Ascending aorta (tissue), 2 donors: ENCODE results near the gene GRM7. TPM values are rescaled to one million over a fixed set of nuclear protein-coding genes. Genes with fewer than 3 reads are reported as not detected.
A peak's percentile ranks its signal among the peaks of the same experiment; 100 is the strongest.

Source experiments
- DNase-seq, 2 donors: peaks; one replicate each; pipeline ENCODE4 v3.0.0-alpha.2; 2019; ENCODE audit warnings: low spot score in 2 of 2
- H3K27ac ChIP-seq, 2 donors: fragments of 200-600 bp; sonication (generic); one replicate each; pipeline ENCODE4 v1.5.1; 2016 to 2017; ENCODE audit warnings: mild to moderate bottlenecking in 1 of 2
- H3K27me3 ChIP-seq: fragments of 200-600 bp; sonication (generic); one replicate; pipeline ENCODE4 v1.5.1; 2017
- H3K36me3 ChIP-seq, 2 donors: fragments of 200-600 bp; sonication (generic); one replicate each; pipeline ENCODE4 v1.5.1; 2016
- H3K4me1 ChIP-seq, 2 donors: fragments of 200-600 bp; sonication (generic); one replicate each; pipeline ENCODE4 v1.5.1; 2016 to 2017; ENCODE audit warnings: mild to moderate bottlenecking in 1 of 2
- H3K4me3 ChIP-seq, 2 donors: fragments of 200-600 bp; sonication (generic); one replicate each; pipeline ENCODE4 v1.5.1; 2016 to 2017; ENCODE audit warnings: mild to moderate bottlenecking in 1 of 2
- H3K9me3 ChIP-seq, 2 donors: fragments of 200-600 bp; sonication (generic); one replicate each; pipeline ENCODE4 v1.5.1; 2016
- intact Hi-C: fragments of 100-400 bp; cut with DNase I; formaldehyde crosslinking; loops from one replicate; pipeline ENCODE4 v1.15.1; 2023
- total RNA-seq: library from RNA; depleted of rRNA; stranded (reverse); fragments of >200 nt; gene quantifications from one replicate; pipeline ENCODE4 v1.1.0, GENCODE V29; 2016
- TF ChIP-seq, protein P1 (sequence below), 3 experiments: fragments of 200-600 bp in 2 of 3; fragments of 450-650 bp in 1 of 3; sonication (generic) in 2 of 3; IDR thresholded peaks; one replicate each; pipeline ENCODE4 v1.5.1; 2016 to 2019; ENCODE audit warnings: antibody characterized with exemption in 3 of 3, mild to moderate bottlenecking in 1 of 3, moderate library complexity in 1 of 3

Gene GRM7
- total RNA-seq, 1 donor from 2014 or later = 4.8 TPM

DNA sequence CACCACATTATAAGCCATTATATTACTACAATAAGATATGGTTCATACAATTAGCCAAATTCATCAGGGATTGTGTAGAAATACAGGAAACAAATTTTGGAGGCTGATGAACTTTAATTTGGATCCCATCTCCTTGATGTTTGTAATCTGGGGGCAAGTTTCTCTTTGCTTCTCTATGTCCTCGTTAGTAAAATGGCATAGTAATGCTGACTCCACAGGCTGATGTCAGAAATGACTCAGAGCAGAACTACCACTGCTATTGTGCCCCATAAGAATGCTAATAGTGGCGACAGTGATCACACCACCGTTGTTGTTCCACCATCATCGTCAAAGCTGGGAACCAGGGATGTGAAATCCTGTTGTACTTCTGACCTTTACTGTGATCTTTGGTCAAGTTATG lies 918.4 kb downstream of the GRM7 start:
- no peak for DNase-seq
- intact Hi-C loops = no loop called here
- Histone ChIP-seq H3K9me3 (no peaks in the 10 kb centered on the region), H3K4me3 (no peak overlapping the region), H3K4me1 (no peaks in the 10 kb centered on the region), H3K27me3 (no peaks in the 10 kb centered on the region), H3K27ac (no peak overlapping the region), H3K36me3 (no peaks in the 10 kb centered on the region)
- TF ChIP-seq, protein P1, sequence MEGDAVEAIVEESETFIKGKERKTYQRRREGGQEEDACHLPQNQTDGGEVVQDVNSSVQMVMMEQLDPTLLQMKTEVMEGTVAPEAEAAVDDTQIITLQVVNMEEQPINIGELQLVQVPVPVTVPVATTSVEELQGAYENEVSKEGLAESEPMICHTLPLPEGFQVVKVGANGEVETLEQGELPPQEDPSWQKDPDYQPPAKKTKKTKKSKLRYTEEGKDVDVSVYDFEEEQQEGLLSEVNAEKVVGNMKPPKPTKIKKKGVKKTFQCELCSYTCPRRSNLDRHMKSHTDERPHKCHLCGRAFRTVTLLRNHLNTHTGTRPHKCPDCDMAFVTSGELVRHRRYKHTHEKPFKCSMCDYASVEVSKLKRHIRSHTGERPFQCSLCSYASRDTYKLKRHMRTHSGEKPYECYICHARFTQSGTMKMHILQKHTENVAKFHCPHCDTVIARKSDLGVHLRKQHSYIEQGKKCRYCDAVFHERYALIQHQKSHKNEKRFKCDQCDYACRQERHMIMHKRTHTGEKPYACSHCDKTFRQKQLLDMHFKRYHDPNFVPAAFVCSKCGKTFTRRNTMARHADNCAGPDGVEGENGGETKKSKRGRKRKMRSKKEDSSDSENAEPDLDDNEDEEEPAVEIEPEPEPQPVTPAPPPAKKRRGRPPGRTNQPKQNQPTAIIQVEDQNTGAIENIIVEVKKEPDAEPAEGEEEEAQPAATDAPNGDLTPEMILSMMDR (IDR thresholded peaks at IDR 0.05) = no peak

DNA sequence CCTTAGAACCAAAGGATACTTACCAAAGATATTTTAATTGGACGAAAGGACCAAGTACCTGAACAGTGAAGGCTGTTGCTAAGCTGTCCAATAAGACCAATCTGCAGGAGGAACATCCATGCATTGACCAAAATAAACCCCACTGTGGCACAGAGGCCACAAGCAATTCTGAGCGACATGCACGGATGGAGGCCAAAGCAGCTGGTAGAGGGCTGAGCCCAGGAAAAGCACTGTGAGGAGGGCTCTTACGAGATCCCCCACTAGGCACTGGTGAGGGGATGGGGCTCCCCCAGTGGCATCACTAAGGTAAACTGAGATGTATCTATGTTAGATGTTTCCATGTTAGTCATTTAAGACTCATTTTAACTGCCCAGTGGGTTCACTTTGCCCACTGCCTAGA lies 920.5 kb downstream of the GRM7 start:
- no peak for DNase-seq
- Histone ChIP-seq H3K4me3 (no peak overlapping the region), H3K36me3 (no peaks in the 10 kb centered on the region), H3K27me3 (no peaks in the 10 kb centered on the region), H3K9me3 (no peaks in the 10 kb centered on the region), H3K27ac (no peak overlapping the region), H3K4me1 (no peaks in the 10 kb centered on the region)
- intact Hi-C loops = no loop called here
- TF ChIP-seq, protein P1 (IDR thresholded peaks at IDR 0.05) = no peak

DNA sequence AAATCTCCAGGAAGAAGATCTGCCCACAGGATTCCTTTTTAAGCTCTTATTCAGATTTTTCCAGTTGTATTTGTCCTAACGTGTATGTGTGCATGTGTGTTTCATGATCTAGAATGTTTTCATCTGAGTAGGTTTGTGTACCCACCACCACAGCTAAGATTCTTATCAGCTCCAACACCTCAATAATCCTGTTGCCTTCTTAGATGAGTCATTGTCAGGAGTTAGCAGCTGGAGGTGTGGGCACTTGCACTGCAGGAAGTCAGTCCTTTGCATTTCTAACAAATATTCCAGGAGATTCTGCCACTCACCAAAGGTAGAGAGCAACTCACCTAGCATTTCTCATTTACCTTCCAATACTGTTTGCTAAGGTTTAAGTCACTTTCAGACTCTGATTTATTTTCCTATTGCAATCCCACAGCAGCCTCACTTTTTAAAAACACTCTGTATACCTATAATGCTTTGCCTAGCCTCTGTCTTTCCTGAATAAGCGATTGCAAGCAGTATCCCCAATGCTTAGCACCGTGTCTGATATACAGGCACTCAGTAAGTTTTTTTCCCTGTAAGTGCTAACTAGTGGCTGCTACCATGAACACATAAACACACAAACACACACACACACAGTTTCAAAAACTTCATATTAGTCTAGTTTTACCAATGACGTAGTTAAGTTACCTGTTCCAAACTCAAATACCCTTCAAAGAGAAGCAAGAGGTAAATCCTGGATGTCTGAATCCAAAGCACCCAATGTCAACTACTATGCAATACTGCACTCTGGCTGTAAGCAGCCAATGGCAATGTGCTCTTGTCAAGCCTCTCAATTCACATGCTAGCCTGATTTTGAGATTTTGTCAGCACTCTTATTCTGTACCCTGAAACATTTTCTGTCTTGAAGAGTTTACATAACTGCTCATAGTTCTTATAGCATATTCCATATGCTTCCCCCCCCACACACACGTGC lies 927.2 kb downstream of the GRM7 start:
- Histone ChIP-seq H3K4me3 (no peak overlapping the region), H3K27me3 (no peaks in the 10 kb centered on the region), H3K9me3 (no peaks in the 10 kb centered on the region), H3K4me1 (no peaks in the 10 kb centered on the region), H3K27ac (no peak overlapping the region), H3K36me3 (no peaks in the 10 kb centered on the region)
- DNase-seq = no peak
- intact Hi-C loops = no loop called here
- TF ChIP-seq, protein P1 (IDR thresholded peaks at IDR 0.05) = peak in 1 of 3 experiments; percentile 21

DNA sequence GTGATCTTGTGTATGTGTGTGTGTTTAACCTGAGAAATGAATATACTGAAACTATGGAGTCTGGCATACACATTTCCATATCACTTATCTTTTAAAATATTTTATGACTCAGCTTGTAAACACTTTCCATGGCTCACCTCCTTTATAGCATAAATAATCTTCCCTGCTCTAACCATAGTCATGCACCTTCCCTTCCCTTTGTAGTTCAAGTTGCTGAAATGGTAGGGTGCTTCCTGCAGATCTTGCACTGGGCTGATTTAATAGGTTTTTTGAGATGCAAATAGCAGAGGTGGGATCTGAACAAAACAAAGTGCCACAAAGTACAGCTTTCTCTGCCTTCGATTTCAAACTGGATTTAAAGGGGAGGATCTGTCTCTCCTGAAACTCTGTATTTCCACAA lies 928.0 kb downstream of the GRM7 start:
- H3K4me1 ChIP-seq = no peaks in the 10 kb centered on the region
- TF ChIP-seq, protein P1 (IDR thresholded peaks at IDR 0.05) = no peak
- intact Hi-C loops = no loop called here
- no peaks in the 10 kb centered on the region for H3K9me3 ChIP-seq
- no peak for DNase-seq
- no peak overlapping the region for H3K4me3 ChIP-seq
- H3K27ac ChIP-seq = no peak overlapping the region
- H3K27me3 ChIP-seq = no peaks in the 10 kb centered on the region
- H3K36me3 ChIP-seq = no peaks in the 10 kb centered on the region

DNA sequence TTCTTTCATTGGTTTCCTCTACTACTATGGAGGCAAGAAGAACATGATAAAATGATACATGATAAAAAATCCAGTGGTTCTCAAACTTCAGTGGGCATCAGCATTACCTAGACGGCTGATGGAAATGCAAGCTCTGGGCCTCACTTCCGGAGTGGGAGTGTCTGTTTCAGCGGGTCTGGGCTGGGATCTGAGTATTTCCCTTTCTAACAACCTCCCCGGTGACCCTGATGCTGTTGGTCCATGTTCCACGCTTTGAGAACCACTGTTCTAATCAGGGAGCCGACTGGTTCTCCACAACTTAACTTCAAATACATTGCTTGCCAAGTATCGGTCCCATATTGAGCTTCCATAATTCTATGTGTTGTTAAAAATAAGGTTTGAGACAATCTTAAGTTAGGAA lies 928.4 kb downstream of the GRM7 start:
- no peaks in the 10 kb centered on the region for H3K4me1 ChIP-seq
- intact Hi-C loops = no loop called here
- TF ChIP-seq, protein P1 (IDR thresholded peaks at IDR 0.05) = no peak
- no peaks in the 10 kb centered on the region for H3K36me3 ChIP-seq
- no peaks in the 10 kb centered on the region for H3K27me3 ChIP-seq
- H3K9me3 ChIP-seq = no peaks in the 10 kb centered on the region
- DNase-seq = no peak
- no peak overlapping the region for H3K27ac ChIP-seq
- H3K4me3 ChIP-seq = no peak overlapping the region
